ENCODE results near the gene LLCFC1.

The LLCFC1 gene

GRCh38 chr7:142932386-142933091 lies 6.7 kb upstream of the LLCFC1 start:
- Histone ChIP-seq H3K27me3 (no peaks in the 10 kb centered on the region), H3K4me1 (no peaks in the 10 kb centered on the region), H3K36me3 (no peaks in the 10 kb centered on the region), H3K4me3 (ENCODE audit: low read depth, low read length) (no peak overlapping the region), H3K9me3 (no peaks in the 10 kb centered on the region)
- DNase-seq = no peak
- TF ChIP-seq CTCF (IDR thresholded peaks at IDR 0.05; ENCODE audit: low read depth, low read length) = no peak

- no peaks in the 10 kb centered on the region for H3K4me1 ChIP-seq
- no peak overlapping the region for H3K4me3 ChIP-seq (ENCODE audit: low read depth, low read length)
- H3K9me3 ChIP-seq = no peaks in the 10 kb centered on the region
- TF ChIP-seq CTCF (IDR thresholded peaks at IDR 0.05; ENCODE audit: low read depth, low read length) = no peak
- no peaks in the 10 kb centered on the region for H3K27me3 ChIP-seq
- no peaks in the 10 kb centered on the region for H3K36me3 ChIP-seq
- no peak for DNase-seq
Observed at GRCh38 chr7:142933092-142933475, 6.2 kb upstream of the LLCFC1 start.

- no peak for TF ChIP-seq CTCF (IDR thresholded peaks at IDR 0.05; ENCODE audit: low read depth, low read length)
- Histone ChIP-seq H3K36me3 (no peaks in the 10 kb centered on the region), H3K27me3 (no peaks in the 10 kb centered on the region), H3K4me3 (ENCODE audit: low read depth, low read length) (no peak within 1 kb of the TSS), H3K9me3 (no peaks in the 10 kb centered on the region), H3K4me1 (no peaks in the 10 kb centered on the region)
- DNase-seq = no peak
Observed at GRCh38 chr7:142933624-142934023, 5.7 kb upstream of the LLCFC1 start, which contains the start of gene TRPV5. TSS of gene TRPV5 (minus strand) at chr7:142933746. CDS start at chr7:142933459, 287 bp downstream.

GRCh38 chr7:142934056-142934455 lies 5.2 kb upstream of the LLCFC1 start:
- H3K36me3 ChIP-seq = no peaks in the 10 kb centered on the region
- H3K4me3 ChIP-seq (ENCODE audit: low read depth, low read length) = no peak overlapping the region
- H3K4me1 ChIP-seq = no peaks in the 10 kb centered on the region
- no peak for TF ChIP-seq CTCF (IDR thresholded peaks at IDR 0.05; ENCODE audit: low read depth, low read length)
- no peak for DNase-seq
- no peaks in the 10 kb centered on the region for H3K9me3 ChIP-seq
- no peaks in the 10 kb centered on the region for H3K27me3 ChIP-seq

GRCh38 chr7:142935941-142936565 lies 3.2 kb upstream of the LLCFC1 start:
- Histone ChIP-seq H3K36me3 (no peaks in the 10 kb centered on the region), H3K9me3 (no peaks in the 10 kb centered on the region), H3K27me3 (no peaks in the 10 kb centered on the region), H3K4me1 (no peaks in the 10 kb centered on the region), H3K4me3 (ENCODE audit: low read depth, low read length) (no peak overlapping the region)
- TF ChIP-seq CTCF (IDR thresholded peaks at IDR 0.05; ENCODE audit: low read depth, low read length) = no peak
- DNase-seq = no peak

GRCh38 chr7:142938611-142939010 lies 673 bp upstream of the LLCFC1 start:
- no peaks in the 10 kb centered on the region for H3K27me3 ChIP-seq
- no peak for TF ChIP-seq CTCF (IDR thresholded peaks at IDR 0.05; ENCODE audit: low read depth, low read length)
- no peak for DNase-seq
- H3K4me3 ChIP-seq (ENCODE audit: low read depth, low read length) = no peak overlapping the region
- no peaks in the 10 kb centered on the region for H3K9me3 ChIP-seq
- H3K36me3 ChIP-seq = no peaks in the 10 kb centered on the region
- H3K4me1 ChIP-seq = no peaks in the 10 kb centered on the region

Measured in BE2C (cell line).